SU-DHL-6 (cell line): ENCODE results near the gene PRAC2.

Experiments
- H2AFZ ChIP-seq: fragments of 200-600 bp; sonication (generic); 2 replicates; pipeline ENCODE4 v1.6.1; 2014; ENCODE audit warnings: low read depth, mild to moderate bottlenecking, moderate library complexity, mixed read lengths, antibody characterized with exemption, low read length; ENCODE audit not compliant: severe bottlenecking
- H3F3A ChIP-seq: fragments of 200-600 bp; shearing (Covaris generic); 2 replicates; pipeline ENCODE4 v1.6.0; 2016; ENCODE audit warnings: antibody characterized with exemption, mild to moderate bottlenecking; ENCODE audit not compliant: insufficient read depth
- H3K27ac ChIP-seq: fragments of 200-600 bp; sonication (generic); 2 replicates; pipeline ENCODE4 v1.5.1; 2016; ENCODE audit warnings: low read depth, mild to moderate bottlenecking, low read length, moderate library complexity, mixed read lengths
- H3K27me3 ChIP-seq: fragments of 200-600 bp; sonication (generic), shearing (Covaris generic); 2 replicates; pipeline ENCODE4 v1.6.0; 2014; ENCODE audit warnings: mild to moderate bottlenecking, low read length
- H3K36me3 ChIP-seq: fragments of 200-600 bp; sonication (generic); 2 replicates; pipeline ENCODE4 v1.6.1; 2014; ENCODE audit warnings: mild to moderate bottlenecking, low read length, mixed read lengths
- H3K4me2 ChIP-seq: fragments of 300-600, 200-600 bp; shearing (Covaris generic), sonication (generic); 2 replicates; pipeline ENCODE4 v1.6.0; 2014; ENCODE audit warnings: low read length, low read depth, mild to moderate bottlenecking; ENCODE audit not compliant: poor library complexity, severe bottlenecking
- H3K4me3 ChIP-seq: fragments of 200-600 bp; sonication (generic); 2 replicates; pipeline ENCODE4 v1.5.1; 2014; ENCODE audit warnings: antibody characterized with exemption, low read length, mild to moderate bottlenecking, mixed read lengths; ENCODE audit not compliant: insufficient read depth, poor library complexity, severe bottlenecking
- H3K79me2 ChIP-seq: fragments of 200-600 bp; sonication (generic); 2 replicates; pipeline ENCODE4 v1.6.1; 2014; ENCODE audit warnings: mild to moderate bottlenecking, low read length, moderate library complexity; ENCODE audit not compliant: insufficient read depth
- H3K9ac ChIP-seq: fragments of 200-600 bp; sonication (generic); 2 replicates; pipeline ENCODE4 v1.7.0; 2014; ENCODE audit warnings: mild to moderate bottlenecking, low read length
- H3K9me2 ChIP-seq: fragments of 200-600 bp; sonication (generic); replicated peaks from 2 replicates; pipeline ENCODE4 v1.6.1; 2014; ENCODE audit warnings: low read length; ENCODE audit not compliant: insufficient read depth
- H3K9me3 ChIP-seq: fragments of 200-600 bp; sonication (generic); 2 replicates; pipeline ENCODE4 v1.6.1; 2014; ENCODE audit warnings: low read length, mixed read lengths; ENCODE audit not compliant: insufficient read depth
- H4K20me1 ChIP-seq: fragments of 200-600 bp; sonication (generic); 2 replicates; pipeline ENCODE4 v1.6.1; 2014; ENCODE audit warnings: low read depth, mild to moderate bottlenecking, antibody characterized with exemption, low read length, moderate library complexity, mixed read lengths
- EZH2phosphoT487 ChIP-seq: fragments of 200-600 bp; sonication (generic), shearing (Covaris generic); conservative IDR thresholded peaks from 2 replicates; pipeline ENCODE4 v1.6.1; 2018; ENCODE audit warnings: mild to moderate bottlenecking, antibody characterized with exemption, low read length, moderate library complexity, mixed read lengths
- TF ChIP-seq, protein P1 (sequence below): fragments of 200-600 bp; sonication (generic); IDR thresholded peaks from one replicate; pipeline ENCODE4 v1.5.1; 2017; ENCODE audit warnings: antibody characterized with exemption, mild to moderate bottlenecking, low read length, moderate library complexity; ENCODE audit not compliant: insufficient read depth, poor library complexity, severe bottlenecking

Gene PRAC2

DNA sequence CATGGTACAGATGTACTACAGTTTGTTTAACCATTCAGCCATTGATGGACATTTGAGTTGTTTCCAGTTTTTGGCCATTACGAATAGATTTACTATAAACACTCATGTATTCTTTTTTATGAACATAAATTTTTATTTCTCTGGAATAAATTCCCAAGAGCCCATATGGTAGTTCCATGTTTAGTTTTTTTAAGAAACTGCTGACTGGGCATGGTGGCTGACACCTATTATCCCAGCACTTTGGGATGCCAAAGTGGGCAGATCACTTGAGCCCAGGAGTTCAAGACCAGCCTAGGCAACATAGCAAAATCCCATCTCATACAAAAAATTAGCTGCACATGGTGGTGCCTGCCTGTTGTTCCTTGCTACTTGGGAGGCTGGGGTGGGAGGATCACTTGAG is 30.9 kb upstream of the PRAC2 start:
- Histone ChIP-seq H3F3A (no peaks in the 10 kb centered on the region), H3K9ac (no peak overlapping the region), H3K9me3 (no peaks in the 10 kb centered on the region), H2AFZ (no peak overlapping the region), H3K36me3 (no peaks in the 10 kb centered on the region), H3K4me3 (no peak overlapping the region), H4K20me1 (no peaks in the 10 kb centered on the region), H3K79me2 (no peaks in the 10 kb centered on the region), H3K27ac (no peak overlapping the region), H3K9me2 (no peaks in the 10 kb centered on the region), H3K27me3 (no peaks in the 10 kb centered on the region), H3K4me2 (no peak overlapping the region)
- TF ChIP-seq, protein P1, sequence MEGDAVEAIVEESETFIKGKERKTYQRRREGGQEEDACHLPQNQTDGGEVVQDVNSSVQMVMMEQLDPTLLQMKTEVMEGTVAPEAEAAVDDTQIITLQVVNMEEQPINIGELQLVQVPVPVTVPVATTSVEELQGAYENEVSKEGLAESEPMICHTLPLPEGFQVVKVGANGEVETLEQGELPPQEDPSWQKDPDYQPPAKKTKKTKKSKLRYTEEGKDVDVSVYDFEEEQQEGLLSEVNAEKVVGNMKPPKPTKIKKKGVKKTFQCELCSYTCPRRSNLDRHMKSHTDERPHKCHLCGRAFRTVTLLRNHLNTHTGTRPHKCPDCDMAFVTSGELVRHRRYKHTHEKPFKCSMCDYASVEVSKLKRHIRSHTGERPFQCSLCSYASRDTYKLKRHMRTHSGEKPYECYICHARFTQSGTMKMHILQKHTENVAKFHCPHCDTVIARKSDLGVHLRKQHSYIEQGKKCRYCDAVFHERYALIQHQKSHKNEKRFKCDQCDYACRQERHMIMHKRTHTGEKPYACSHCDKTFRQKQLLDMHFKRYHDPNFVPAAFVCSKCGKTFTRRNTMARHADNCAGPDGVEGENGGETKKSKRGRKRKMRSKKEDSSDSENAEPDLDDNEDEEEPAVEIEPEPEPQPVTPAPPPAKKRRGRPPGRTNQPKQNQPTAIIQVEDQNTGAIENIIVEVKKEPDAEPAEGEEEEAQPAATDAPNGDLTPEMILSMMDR = no peak
- no peak for TF ChIP-seq EZH2phosphoT487

DNA sequence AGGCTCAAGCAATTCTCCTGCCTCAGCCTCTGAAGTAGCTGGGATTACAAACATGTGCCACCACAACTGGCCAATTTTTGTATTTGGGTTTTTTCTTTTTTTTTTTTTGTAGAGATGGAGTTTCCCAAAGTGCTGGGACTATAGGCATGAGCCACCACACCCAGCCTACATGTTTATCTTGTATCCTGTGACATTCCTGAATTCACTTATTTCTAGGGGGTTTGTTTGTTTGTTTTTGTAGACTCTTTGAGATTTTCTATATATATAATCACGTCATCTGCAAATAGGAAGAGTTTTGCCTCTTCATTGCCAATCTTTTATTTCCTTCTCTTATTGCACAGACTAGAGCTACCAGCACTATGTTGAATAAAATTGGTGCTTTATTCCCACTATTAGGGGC is 29.8 kb upstream of the PRAC2 start:
- no peaks in the 10 kb centered on the region for H3K9me2 ChIP-seq
- no peaks in the 10 kb centered on the region for H3K9me3 ChIP-seq
- H3K27me3 ChIP-seq = no peaks in the 10 kb centered on the region
- no peaks in the 10 kb centered on the region for H3K36me3 ChIP-seq
- no peak for TF ChIP-seq EZH2phosphoT487
- TF ChIP-seq, protein P1 = no peak
- H3F3A ChIP-seq = no peaks in the 10 kb centered on the region
- no peaks in the 10 kb centered on the region for H4K20me1 ChIP-seq
- H3K27ac ChIP-seq = no peak overlapping the region
- H2AFZ ChIP-seq = no peak overlapping the region
- no peak overlapping the region for H3K4me2 ChIP-seq
- no peaks in the 10 kb centered on the region for H3K79me2 ChIP-seq
- H3K9ac ChIP-seq = no peak overlapping the region
- no peak overlapping the region for H3K4me3 ChIP-seq

DNA sequence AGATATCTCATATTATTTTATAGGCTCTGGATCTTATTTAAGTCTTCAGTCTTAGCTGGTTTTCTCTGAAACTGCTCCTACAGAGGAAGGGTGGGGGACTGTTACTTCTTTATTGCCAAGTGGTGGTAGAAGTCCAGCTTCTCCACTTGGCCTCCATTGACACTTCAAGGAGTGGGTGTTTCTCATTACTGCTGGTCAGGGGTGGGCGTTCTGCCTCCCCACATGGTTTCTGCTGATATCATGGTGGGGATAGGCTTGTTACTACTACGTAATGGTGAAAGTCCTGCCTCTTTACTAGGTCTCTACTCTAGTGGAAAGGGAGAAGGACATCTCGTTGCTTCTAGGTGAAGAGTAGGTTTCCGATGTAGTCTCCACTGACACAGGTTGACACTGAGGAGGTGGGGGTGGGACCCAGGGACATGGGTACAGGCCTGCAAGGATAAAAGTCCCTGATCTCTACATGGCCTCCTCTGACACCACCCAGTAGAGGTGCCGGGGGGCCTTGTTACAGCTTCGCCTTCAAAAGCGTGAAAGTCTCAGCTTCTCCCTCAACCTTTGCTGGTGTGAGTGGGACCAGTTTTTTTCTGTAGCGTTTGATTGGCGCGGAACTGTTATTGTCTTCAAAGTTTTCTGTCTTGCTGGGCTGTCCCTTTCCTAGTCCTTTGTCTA is 21.0 kb upstream of the PRAC2 start:
- Histone ChIP-seq H3K4me3 (no peak overlapping the region), H3K9me3 (no peaks in the 10 kb centered on the region), H3K9ac (no peak overlapping the region), H3K27me3 (no peaks in the 10 kb centered on the region), H3K9me2 (no peaks in the 10 kb centered on the region), H3K36me3 (no peaks in the 10 kb centered on the region), H4K20me1 (no peaks in the 10 kb centered on the region), H3K4me2 (no peak overlapping the region), H3K27ac (no peak overlapping the region), H3F3A (no peaks in the 10 kb centered on the region), H3K79me2 (no peaks in the 10 kb centered on the region), H2AFZ (no peak overlapping the region)
- TF ChIP-seq, protein P1 = no peak
- TF ChIP-seq EZH2phosphoT487 = no peak
